ENCODE data around the gene ARPC1B. TPM values are rescaled to one million over a fixed set of nuclear protein-coding genes. Genes with fewer than 3 reads are reported as not detected.

Gene ARPC1B
- total RNA-seq, 2 donors from 2014 or later, result 85.4 to 86.5 TPM

GRCh38 chr7:99380032-99380822 lies 5.7 kb downstream of the ARPC1B start:
- 66% methylated on average over 12 of the region's 12 CpGs for WGBS
- no peak for DNase-seq (ENCODE audit: low spot score)
- intact Hi-C loops (cut with DNase I), result no loop called here

GRCh38 chr7:99380823-99381663 lies 6.5 kb downstream of the ARPC1B start:
- no peak overlapping the region for H3K4me3 ChIP-seq
- no peaks in the 10 kb centered on the region for H3K36me3 ChIP-seq
- no peak for DNase-seq (ENCODE audit: low spot score)
- TF ChIP-seq, protein P1, sequence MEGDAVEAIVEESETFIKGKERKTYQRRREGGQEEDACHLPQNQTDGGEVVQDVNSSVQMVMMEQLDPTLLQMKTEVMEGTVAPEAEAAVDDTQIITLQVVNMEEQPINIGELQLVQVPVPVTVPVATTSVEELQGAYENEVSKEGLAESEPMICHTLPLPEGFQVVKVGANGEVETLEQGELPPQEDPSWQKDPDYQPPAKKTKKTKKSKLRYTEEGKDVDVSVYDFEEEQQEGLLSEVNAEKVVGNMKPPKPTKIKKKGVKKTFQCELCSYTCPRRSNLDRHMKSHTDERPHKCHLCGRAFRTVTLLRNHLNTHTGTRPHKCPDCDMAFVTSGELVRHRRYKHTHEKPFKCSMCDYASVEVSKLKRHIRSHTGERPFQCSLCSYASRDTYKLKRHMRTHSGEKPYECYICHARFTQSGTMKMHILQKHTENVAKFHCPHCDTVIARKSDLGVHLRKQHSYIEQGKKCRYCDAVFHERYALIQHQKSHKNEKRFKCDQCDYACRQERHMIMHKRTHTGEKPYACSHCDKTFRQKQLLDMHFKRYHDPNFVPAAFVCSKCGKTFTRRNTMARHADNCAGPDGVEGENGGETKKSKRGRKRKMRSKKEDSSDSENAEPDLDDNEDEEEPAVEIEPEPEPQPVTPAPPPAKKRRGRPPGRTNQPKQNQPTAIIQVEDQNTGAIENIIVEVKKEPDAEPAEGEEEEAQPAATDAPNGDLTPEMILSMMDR (IDR thresholded peaks at IDR 0.05), result no peak
- TF ChIP-seq POLR2AphosphoS5 (IDR thresholded peaks at IDR 0.05) (no peak), POLR2A (IDR thresholded peaks at IDR 0.05) (no peak)
- H3K4me1 ChIP-seq (replicated peaks), result no peaks in the 10 kb centered on the region
- intact Hi-C loops (cut with DNase I), result no loop called here
- no peaks in the 10 kb centered on the region for H3K9me3 ChIP-seq
- H3K27ac ChIP-seq, result no peak overlapping the region
- no peaks in the 10 kb centered on the region for H3K27me3 ChIP-seq (replicated peaks; ENCODE audit: insufficient read depth)
- WGBS, result 79% methylated on average over 16 of the region's 16 CpGs

More at GRCh38 chr7:99380032-99380822, 5.7 kb downstream of the ARPC1B start:
- Histone ChIP-seq H3K27me3 (replicated peaks; ENCODE audit: insufficient read depth) (no peaks in the 10 kb centered on the region), H3K27ac (peak overlapping the region; percentile 60), H3K36me3 (no peaks in the 10 kb centered on the region), H3K4me1 (replicated peaks) (no peaks in the 10 kb centered on the region), H3K9me3 (no peaks in the 10 kb centered on the region), H3K4me3 (no peak overlapping the region)
- peak; percentile 25 for TF ChIP-seq POLR2AphosphoS5 (IDR thresholded peaks at IDR 0.05)
- TF ChIP-seq, protein P1 (IDR thresholded peaks at IDR 0.05), result no peak

DNA sequence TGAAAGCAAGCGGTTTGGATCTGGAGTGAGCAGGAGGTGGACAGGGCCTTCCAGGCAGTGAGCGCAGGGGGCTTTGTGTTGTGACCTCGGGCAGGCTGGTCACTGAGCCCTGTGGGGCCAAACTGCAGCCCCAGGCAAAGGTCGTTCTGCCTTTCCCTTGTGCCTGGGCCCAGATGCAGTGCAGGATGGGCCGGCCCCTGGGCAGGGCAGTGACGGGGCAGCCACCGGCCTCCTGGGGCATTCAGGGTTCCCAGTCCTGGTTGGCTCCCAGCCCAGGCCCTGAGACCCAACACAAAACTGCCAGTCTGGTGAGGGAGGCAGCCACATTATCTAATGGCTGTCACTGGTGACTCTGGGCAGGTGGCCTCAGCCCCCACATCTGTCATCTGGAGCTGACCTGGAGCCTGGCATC lies 7.1 kb downstream of the ARPC1B start:
- Histone ChIP-seq H3K9me3 (no peaks in the 10 kb centered on the region), H3K4me3 (no peak overlapping the region), H3K36me3 (no peaks in the 10 kb centered on the region), H3K4me1 (replicated peaks) (no peaks in the 10 kb centered on the region), H3K27ac (no peak overlapping the region), H3K27me3 (replicated peaks; ENCODE audit: insufficient read depth) (no peaks in the 10 kb centered on the region)
- no peak for TF ChIP-seq POLR2A (IDR thresholded peaks at IDR 0.05)
- no peak for TF ChIP-seq POLR2AphosphoS5 (IDR thresholded peaks at IDR 0.05)
- TF ChIP-seq, protein P1 (IDR thresholded peaks at IDR 0.05), result no peak
- intact Hi-C loops (cut with DNase I), result no loop called here
- no peak for DNase-seq (ENCODE audit: low spot score)
- WGBS, result 82% methylated on average over 7 of the region's 7 CpGs

- no peak for DNase-seq (ENCODE audit: low spot score)
- Histone ChIP-seq H3K27ac (no peak overlapping the region), H3K27me3 (replicated peaks; ENCODE audit: insufficient read depth) (no peaks in the 10 kb centered on the region), H3K36me3 (peaks cover 0 to 1% of the 10 kb centered on the region in 2 donors), H3K4me1 (replicated peaks) (no peaks in the 10 kb centered on the region), H3K9me3 (no peaks in the 10 kb centered on the region), H3K4me3 (no peak overlapping the region)
- WGBS, result 91% methylated on average over 10 of the region's 10 CpGs
- no peak for TF ChIP-seq POLR2A (IDR thresholded peaks at IDR 0.05)
- TF ChIP-seq, protein P1 (IDR thresholded peaks at IDR 0.05), result no peak
- no peak for TF ChIP-seq POLR2AphosphoS5 (IDR thresholded peaks at IDR 0.05)
- intact Hi-C loops (cut with DNase I), result no loop called here
These were observed 8.7 kb downstream of the ARPC1B start for GRCh38 chr7:99383203-99383602.

Measured in prostate gland (tissue), 2 donors.